Measurements from ENCODE around the gene ERBB4.

ERBB4 gene

DNA sequence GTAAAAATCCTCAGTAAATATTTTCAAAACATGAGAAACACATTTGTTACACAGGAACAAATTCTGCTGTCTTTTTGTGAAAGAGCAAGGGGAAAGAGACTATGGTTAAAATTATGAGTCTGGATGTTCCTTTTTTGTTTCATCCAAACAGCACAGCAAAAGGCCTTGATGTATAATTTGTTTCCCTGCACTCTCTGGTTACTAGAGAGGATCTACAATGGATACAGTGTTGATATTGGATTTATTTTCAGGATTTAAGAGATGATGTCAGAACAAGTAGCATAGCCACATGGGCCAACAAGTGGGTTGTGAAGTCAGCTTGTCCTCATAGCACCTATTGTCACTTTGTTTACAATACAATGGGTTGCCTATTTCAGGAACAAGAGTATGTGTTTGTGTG lies 11.3 kb upstream of the ERBB4 start:
- H2BK5ac ChIP-seq (ENCODE audit: low read length): no peak overlapping the region
- H3K18ac ChIP-seq (ENCODE audit: low read length): no peak overlapping the region
- H3K9me3 ChIP-seq (replicated peaks in 1 of 2; ENCODE audit: control insufficient read depth in 2 of 2, insufficient read depth in 1 of 2, low read depth in 1 of 2, low read length in 2 of 2): no peaks in the 10 kb centered on the region
- no peak overlapping the region for H2BK120ac ChIP-seq (ENCODE audit: low read depth, low read length)
- H3K4me2 ChIP-seq (ENCODE audit: insufficient read depth, low read length, poor library complexity, severe bottlenecking): no peak overlapping the region
- H3K9ac ChIP-seq (ENCODE audit: low read depth, low read length, poor library complexity): no peak overlapping the region
- no peak overlapping the region for H3K4me3 ChIP-seq (ENCODE audit: low read length in 2 of 2)
- H2AFZ ChIP-seq (ENCODE audit: low read length): peak overlapping the region; percentile 31
- H3K79me1 ChIP-seq (ENCODE audit: low read depth, low read length): no peaks in the 10 kb centered on the region
- no peak overlapping the region for H3K14ac ChIP-seq (ENCODE audit: low read length)
- H3K27ac ChIP-seq (replicated peaks; ENCODE audit: low read length): no peak overlapping the region
- H3K36me3 ChIP-seq (replicated peaks in 1 of 2; ENCODE audit: control insufficient read depth in 2 of 2, insufficient read depth in 2 of 2, low read length in 2 of 2): no peaks in the 10 kb centered on the region
- H3K23ac ChIP-seq (ENCODE audit: low read depth, low read length, poor library complexity): no peak overlapping the region
- peaks cover 0 to 18% of the 10 kb centered on the region in 2 donors for H3K4me1 ChIP-seq (ENCODE audit: control insufficient read depth in 2 of 2, insufficient read depth in 1 of 2, low read depth in 1 of 2, low read length in 2 of 2)
- H3K27me3 ChIP-seq (ENCODE audit: control insufficient read depth in 3 of 3, insufficient read depth in 3 of 3, low read depth in 1 of 3, low read length in 3 of 3): no peaks in the 10 kb centered on the region
- no peak for DNase-seq (ENCODE audit: low spot score)
- H2AK5ac ChIP-seq (ENCODE audit: low read depth, low read length): no peak overlapping the region
- H2BK15ac ChIP-seq (ENCODE audit: low read length): no peak overlapping the region
- H3K4ac ChIP-seq (ENCODE audit: low read length): no peak overlapping the region
- no peak overlapping the region for H4K8ac ChIP-seq (ENCODE audit: low read depth, low read length)
- no peak overlapping the region for H2BK12ac ChIP-seq (ENCODE audit: low read length)
- no peak overlapping the region for H4K91ac ChIP-seq (ENCODE audit: low read depth, low read length, poor library complexity)

DNA sequence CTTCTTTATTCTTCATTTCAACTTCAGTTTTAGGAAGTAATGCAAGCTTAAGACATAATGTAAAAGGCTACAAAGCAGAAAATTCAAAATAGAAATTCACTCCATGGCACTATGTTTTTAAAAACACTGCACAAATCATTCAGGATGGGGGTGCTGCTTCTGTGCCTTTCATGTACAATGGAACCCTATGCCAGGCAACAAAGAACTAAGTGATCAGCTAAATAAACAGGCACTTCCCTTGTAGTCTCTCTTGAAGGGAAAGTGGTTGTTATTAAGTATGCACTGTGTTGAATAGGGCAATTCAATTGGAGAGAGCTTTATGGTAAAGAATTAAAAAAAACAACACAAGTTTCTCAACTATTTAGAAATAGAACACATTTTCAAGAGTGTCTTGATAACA lies 10.9 kb upstream of the ERBB4 start:
- no peak overlapping the region for H2BK120ac ChIP-seq (ENCODE audit: low read depth, low read length)
- peak overlapping the region; percentile 31 for H2AFZ ChIP-seq (ENCODE audit: low read length)
- H3K14ac ChIP-seq (ENCODE audit: low read length): no peak overlapping the region

GRCh38 chr2:212548455-212548819 lies 9.8 kb upstream of the ERBB4 start:
- Histone ChIP-seq H3K4me1 (ENCODE audit: control insufficient read depth in 2 of 2, insufficient read depth in 1 of 2, low read depth in 1 of 2, low read length in 2 of 2) (peaks cover 0 to 18% of the 10 kb centered on the region in 2 donors), H2BK12ac (ENCODE audit: low read length) (no peak overlapping the region), H3K27ac (replicated peaks; ENCODE audit: low read length) (no peak overlapping the region), H3K36me3 (replicated peaks in 1 of 2; ENCODE audit: control insufficient read depth in 2 of 2, insufficient read depth in 2 of 2, low read length in 2 of 2) (no peaks in the 10 kb centered on the region), H2BK15ac (ENCODE audit: low read length) (no peak overlapping the region), H2AFZ (ENCODE audit: low read length) (peak overlapping the region; percentile 41), H3K9ac (ENCODE audit: low read depth, low read length, poor library complexity) (no peak overlapping the region), H3K79me1 (ENCODE audit: low read depth, low read length) (no peaks in the 10 kb centered on the region), H4K8ac (ENCODE audit: low read depth, low read length) (no peak overlapping the region), H3K23ac (ENCODE audit: low read depth, low read length, poor library complexity) (no peak overlapping the region), H3K14ac (ENCODE audit: low read length) (no peak overlapping the region), H4K91ac (ENCODE audit: low read depth, low read length, poor library complexity) (no peak overlapping the region), H3K9me3 (replicated peaks in 1 of 2; ENCODE audit: control insufficient read depth in 2 of 2, insufficient read depth in 1 of 2, low read depth in 1 of 2, low read length in 2 of 2) (no peaks in the 10 kb centered on the region), H3K4me2 (ENCODE audit: insufficient read depth, low read length, poor library complexity, severe bottlenecking) (no peak overlapping the region), H2AK5ac (ENCODE audit: low read depth, low read length) (no peak overlapping the region), H3K4me3 (ENCODE audit: low read length in 2 of 2) (no peak overlapping the region), H3K4ac (ENCODE audit: low read length) (no peak overlapping the region), H3K27me3 (ENCODE audit: control insufficient read depth in 3 of 3, insufficient read depth in 3 of 3, low read depth in 1 of 3, low read length in 3 of 3) (no peaks in the 10 kb centered on the region), H3K18ac (ENCODE audit: low read length) (no peak overlapping the region), H2BK5ac (ENCODE audit: low read length) (no peak overlapping the region), H2BK120ac (ENCODE audit: low read depth, low read length) (no peak overlapping the region)
- no peak for DNase-seq (ENCODE audit: low spot score)
- WGBS, 2 donors (ENCODE audit: extremely low coverage in 2 of 2, insufficient read length in 2 of 2, insufficient replicate concordance in 1 of 2): no CpG with 5 or more reads among the region's 1 CpG

More for the DNA sequence above, 10.9 kb upstream of the ERBB4 start:
- Histone ChIP-seq H3K4me2 (ENCODE audit: insufficient read depth, low read length, poor library complexity, severe bottlenecking) (no peak overlapping the region), H3K4me3 (ENCODE audit: low read length in 2 of 2) (no peak overlapping the region), H4K91ac (ENCODE audit: low read depth, low read length, poor library complexity) (no peak overlapping the region), H4K8ac (ENCODE audit: low read depth, low read length) (no peak overlapping the region), H3K4me1 (ENCODE audit: control insufficient read depth in 2 of 2, insufficient read depth in 1 of 2, low read depth in 1 of 2, low read length in 2 of 2) (peaks cover 0 to 18% of the 10 kb centered on the region in 2 donors), H2AK5ac (ENCODE audit: low read depth, low read length) (no peak overlapping the region), H3K79me1 (ENCODE audit: low read depth, low read length) (no peaks in the 10 kb centered on the region), H2BK12ac (ENCODE audit: low read length) (no peak overlapping the region), H3K9ac (ENCODE audit: low read depth, low read length, poor library complexity) (no peak overlapping the region), H3K23ac (ENCODE audit: low read depth, low read length, poor library complexity) (no peak overlapping the region), H3K27ac (replicated peaks; ENCODE audit: low read length) (no peak overlapping the region), H3K4ac (ENCODE audit: low read length) (no peak overlapping the region), H3K27me3 (ENCODE audit: control insufficient read depth in 3 of 3, insufficient read depth in 3 of 3, low read depth in 1 of 3, low read length in 3 of 3) (no peaks in the 10 kb centered on the region), H3K18ac (ENCODE audit: low read length) (no peak overlapping the region), H3K36me3 (replicated peaks in 1 of 2; ENCODE audit: control insufficient read depth in 2 of 2, insufficient read depth in 2 of 2, low read length in 2 of 2) (no peaks in the 10 kb centered on the region), H3K9me3 (replicated peaks in 1 of 2; ENCODE audit: control insufficient read depth in 2 of 2, insufficient read depth in 1 of 2, low read depth in 1 of 2, low read length in 2 of 2) (no peaks in the 10 kb centered on the region), H2BK15ac (ENCODE audit: low read length) (no peak overlapping the region), H2BK5ac (ENCODE audit: low read length) (no peak overlapping the region)
- no peak for DNase-seq (ENCODE audit: low spot score)

DNA sequence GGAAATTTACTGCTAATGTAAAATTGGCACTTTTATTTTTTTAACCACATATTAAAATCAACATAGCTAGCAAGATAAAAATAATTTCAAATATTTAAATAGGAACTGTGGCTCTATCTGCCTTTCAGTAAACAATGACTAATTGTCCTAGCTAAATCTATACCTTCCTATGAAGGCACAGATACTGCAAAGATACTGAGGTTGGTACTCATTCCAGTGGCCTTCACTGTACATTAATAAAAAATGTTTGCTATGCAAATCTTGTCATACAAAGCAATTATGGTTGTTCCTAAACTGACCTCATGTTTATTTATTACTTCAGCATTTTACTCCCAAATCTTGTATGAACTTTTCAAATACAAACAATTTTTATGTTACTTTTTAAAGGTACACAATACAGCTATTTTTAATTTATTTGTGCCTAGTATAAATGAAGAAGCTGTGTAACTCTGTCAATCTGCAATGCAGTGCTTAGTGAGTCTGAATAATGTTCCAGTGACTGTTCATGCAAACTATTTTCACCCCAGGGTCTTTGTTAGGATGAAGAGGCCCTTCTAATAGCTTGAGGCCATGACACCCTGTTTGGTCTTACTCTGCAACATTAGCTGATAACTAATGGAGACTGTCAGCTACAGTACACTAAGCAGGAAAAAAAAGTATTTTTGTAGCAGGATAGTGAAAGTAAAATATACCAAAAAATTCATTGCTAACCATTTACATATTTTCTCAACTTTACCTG lies 9.3 kb upstream of the ERBB4 start:
- no peak overlapping the region for H3K4me2 ChIP-seq (ENCODE audit: insufficient read depth, low read length, poor library complexity, severe bottlenecking)
- peak overlapping the region; percentile 41 for H2AFZ ChIP-seq (ENCODE audit: low read length)
- H3K14ac ChIP-seq (ENCODE audit: low read length): no peak overlapping the region
- H4K91ac ChIP-seq (ENCODE audit: low read depth, low read length, poor library complexity): no peak overlapping the region
- no peaks in the 10 kb centered on the region for H3K9me3 ChIP-seq (replicated peaks in 1 of 2; ENCODE audit: control insufficient read depth in 2 of 2, insufficient read depth in 1 of 2, low read depth in 1 of 2, low read length in 2 of 2)
- H3K27me3 ChIP-seq (ENCODE audit: control insufficient read depth in 3 of 3, insufficient read depth in 3 of 3, low read depth in 1 of 3, low read length in 3 of 3): no peaks in the 10 kb centered on the region
- no peak overlapping the region for H3K23ac ChIP-seq (ENCODE audit: low read depth, low read length, poor library complexity)
- no peak for DNase-seq (ENCODE audit: low spot score)
- no peak overlapping the region for H3K18ac ChIP-seq (ENCODE audit: low read length)
- H4K8ac ChIP-seq (ENCODE audit: low read depth, low read length): no peak overlapping the region
- H3K79me1 ChIP-seq (ENCODE audit: low read depth, low read length): no peaks in the 10 kb centered on the region
- no peak overlapping the region for H3K9ac ChIP-seq (ENCODE audit: low read depth, low read length, poor library complexity)
- no peak overlapping the region for H2BK120ac ChIP-seq (ENCODE audit: low read depth, low read length)
- H3K4ac ChIP-seq (ENCODE audit: low read length): no peak overlapping the region
- H3K36me3 ChIP-seq (replicated peaks in 1 of 2; ENCODE audit: control insufficient read depth in 2 of 2, insufficient read depth in 2 of 2, low read length in 2 of 2): no peaks in the 10 kb centered on the region
- H2BK12ac ChIP-seq (ENCODE audit: low read length): no peak overlapping the region
- no peak overlapping the region for H2BK5ac ChIP-seq (ENCODE audit: low read length)
- H2BK15ac ChIP-seq (ENCODE audit: low read length): no peak overlapping the region
- no peak overlapping the region for H3K27ac ChIP-seq (replicated peaks; ENCODE audit: low read length)
- H2AK5ac ChIP-seq (ENCODE audit: low read depth, low read length): no peak overlapping the region
- no peak overlapping the region for H3K4me3 ChIP-seq (ENCODE audit: low read length in 2 of 2)
- peaks cover 0 to 18% of the 10 kb centered on the region in 2 donors for H3K4me1 ChIP-seq (ENCODE audit: control insufficient read depth in 2 of 2, insufficient read depth in 1 of 2, low read depth in 1 of 2, low read length in 2 of 2)

Data from neuronal stem cell (in vitro differentiated cells).